Measurements from ENCODE around the gene PLEKHG1.

PLEKHG1 gene

DNA sequence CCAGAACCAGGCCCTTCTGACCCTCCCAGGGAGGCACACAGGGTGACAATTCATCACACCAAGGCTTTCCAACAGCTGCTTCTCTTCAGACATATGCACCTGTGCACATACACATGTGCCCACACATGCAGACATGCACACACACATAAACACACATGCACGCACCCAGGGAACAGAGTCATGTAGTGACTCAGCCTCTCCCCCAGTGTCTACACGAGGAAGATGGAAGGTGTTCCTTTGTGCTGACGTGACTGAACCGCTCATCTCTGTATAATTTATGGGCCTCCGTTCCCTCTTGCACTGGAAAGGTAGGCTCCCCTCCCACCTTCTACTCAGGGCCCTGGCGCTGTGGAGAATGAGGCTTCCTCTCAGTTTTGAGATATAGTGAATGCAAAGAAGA lies 23.8 kb upstream of the PLEKHG1 start:
- no peaks in the 10 kb centered on the region for H3K9me2 ChIP-seq (replicated peaks; ENCODE audit: control insufficient read depth, low read length)
- no peaks in the 10 kb centered on the region for H3K79me2 ChIP-seq (ENCODE audit: control insufficient read depth, low read length)
- H3K4me2 ChIP-seq (ENCODE audit: low read length) = no peak overlapping the region
- peaks cover 26% of the 10 kb centered on the region for H3K4me1 ChIP-seq (ENCODE audit: control insufficient read depth, low read length)
- H3K4me3 ChIP-seq (ENCODE audit: low read length) = no peak overlapping the region
- no peaks in the 10 kb centered on the region for H3K36me3 ChIP-seq (ENCODE audit: control insufficient read depth, low read length)
- TF ChIP-seq EZH2phosphoT487 (IDR thresholded peaks at IDR 0.05; ENCODE audit: borderline replicate concordance, low read length) (no peak), CTCF (IDR thresholded peaks at IDR 0.05; ENCODE audit: low read depth, low read length, poor library complexity, severe bottlenecking) (no peak)
- H3K27ac ChIP-seq (ENCODE audit: low read depth, low read length) = no peak overlapping the region
- H3F3A ChIP-seq (ENCODE audit: control insufficient read depth, insufficient read depth) = no peaks in the 10 kb centered on the region
- no peaks in the 10 kb centered on the region for H3K9me3 ChIP-seq (ENCODE audit: control insufficient read depth, insufficient read depth, low read length)
- no peaks in the 10 kb centered on the region for H4K20me1 ChIP-seq (ENCODE audit: control insufficient read depth, insufficient read depth, low read depth, low read length)
- H3K27me3 ChIP-seq (ENCODE audit: control insufficient read depth, low read length) = no peaks in the 10 kb centered on the region

- H3K4me2 ChIP-seq (ENCODE audit: low read length) = no peak overlapping the region
- H4K20me1 ChIP-seq (ENCODE audit: control insufficient read depth, insufficient read depth, low read depth, low read length) = no peaks in the 10 kb centered on the region
- TF ChIP-seq CTCF (IDR thresholded peaks at IDR 0.05; ENCODE audit: low read depth, low read length, poor library complexity, severe bottlenecking) = no peak
- TF ChIP-seq EZH2phosphoT487 (IDR thresholded peaks at IDR 0.05; ENCODE audit: borderline replicate concordance, low read length) = no peak
- H3K27me3 ChIP-seq (ENCODE audit: control insufficient read depth, low read length) = no peaks in the 10 kb centered on the region
- H3K36me3 ChIP-seq (ENCODE audit: control insufficient read depth, low read length) = no peaks in the 10 kb centered on the region
- H3K9me3 ChIP-seq (ENCODE audit: control insufficient read depth, insufficient read depth, low read length) = no peaks in the 10 kb centered on the region
- no peak overlapping the region for H3K4me3 ChIP-seq (ENCODE audit: low read length)
- peaks cover 29% of the 10 kb centered on the region for H3K4me1 ChIP-seq (ENCODE audit: control insufficient read depth, low read length)
- H3K9me2 ChIP-seq (replicated peaks; ENCODE audit: control insufficient read depth, low read length) = no peaks in the 10 kb centered on the region
- no peaks in the 10 kb centered on the region for H3F3A ChIP-seq (ENCODE audit: control insufficient read depth, insufficient read depth)
- H3K27ac ChIP-seq (ENCODE audit: low read depth, low read length) = no peak overlapping the region
- H3K79me2 ChIP-seq (ENCODE audit: control insufficient read depth, low read length) = no peaks in the 10 kb centered on the region
These were observed 22.9 kb upstream of the PLEKHG1 start for GRCh38 chr6:150576651-150577226.

DNA sequence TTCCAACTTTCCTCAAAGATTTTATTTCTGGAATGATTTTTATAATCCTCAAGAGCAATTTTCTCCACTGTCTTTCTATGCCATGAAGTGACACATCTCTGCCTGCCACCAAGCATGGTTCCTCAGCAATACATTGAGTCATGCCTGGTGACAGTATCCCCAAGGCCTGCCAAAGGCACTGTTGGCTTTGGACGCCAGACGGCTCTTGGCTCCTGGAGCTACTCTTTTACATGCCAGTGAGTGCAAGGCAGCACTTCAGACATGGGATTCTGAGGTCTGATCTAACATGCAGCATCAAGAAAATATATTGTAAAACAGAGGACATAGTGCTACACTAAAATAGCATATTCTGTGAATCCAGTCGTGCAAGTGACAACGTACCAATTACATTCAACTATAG lies 20.1 kb upstream of the PLEKHG1 start:
- H3K4me3 ChIP-seq (ENCODE audit: low read length) = no peak overlapping the region
- H3K27ac ChIP-seq (ENCODE audit: low read depth, low read length) = no peak overlapping the region
- peaks cover 30% of the 10 kb centered on the region for H3K4me1 ChIP-seq (ENCODE audit: control insufficient read depth, low read length)
- no peaks in the 10 kb centered on the region for H3K79me2 ChIP-seq (ENCODE audit: control insufficient read depth, low read length)
- H3K27me3 ChIP-seq (ENCODE audit: control insufficient read depth, low read length) = no peaks in the 10 kb centered on the region
- no peak for TF ChIP-seq CTCF (IDR thresholded peaks at IDR 0.05; ENCODE audit: low read depth, low read length, poor library complexity, severe bottlenecking)
- no peak for TF ChIP-seq EZH2phosphoT487 (IDR thresholded peaks at IDR 0.05; ENCODE audit: borderline replicate concordance, low read length)
- H4K20me1 ChIP-seq (ENCODE audit: control insufficient read depth, insufficient read depth, low read depth, low read length) = no peaks in the 10 kb centered on the region
- H3K36me3 ChIP-seq (ENCODE audit: control insufficient read depth, low read length) = no peaks in the 10 kb centered on the region
- no peaks in the 10 kb centered on the region for H3K9me3 ChIP-seq (ENCODE audit: control insufficient read depth, insufficient read depth, low read length)
- H3K4me2 ChIP-seq (ENCODE audit: low read length) = no peak overlapping the region
- no peaks in the 10 kb centered on the region for H3F3A ChIP-seq (ENCODE audit: control insufficient read depth, insufficient read depth)
- H3K9me2 ChIP-seq (replicated peaks; ENCODE audit: control insufficient read depth, low read length) = no peaks in the 10 kb centered on the region
